AG04450 (cell line): ENCODE results near the gene OGG1. TPM values are rescaled to one million over a fixed set of nuclear protein-coding genes. Genes with fewer than 3 reads are reported as not detected.

Experiments
- CTCF ChIA-PET: fragments of 300-600, 350-600 bp; formaldehyde crosslinking; extraction: SDS; loops from one replicate; lab custom pipeline; 2022; ENCODE audit warnings: antibody characterized with exemption, inconsistent platforms; lab: Charles Lee
- POLR2A ChIA-PET: fragments of 350-600 bp; formaldehyde crosslinking; extraction: SDS; loops from one replicate; lab custom pipeline; 2021; ENCODE audit warnings: antibody characterized with exemption, inconsistent platforms; lab: Yijun Ruan, JAX
- DNase-seq: peaks from one replicate; pipeline ENCODE4 v3.0.0-alpha.2; 2011; ENCODE audit warnings: low read depth, low spot score
- H3K27ac ChIP-seq: one replicate; pipeline ENCODE4 v1.5.1; 2012; ENCODE audit warnings: low read depth, low read length, control low read depth
- H3K27me3 ChIP-seq: one replicate; pipeline ENCODE4 v1.6.0; 2012; ENCODE audit warnings: low read length; ENCODE audit not compliant: control insufficient read depth, insufficient read depth
- H3K4me3 ChIP-seq: 2 replicates; pipeline ENCODE4 v1.5.1; 2011; ENCODE audit warnings: mild to moderate bottlenecking, low read depth, low read length, control low read depth
- H3K9me3 ChIP-seq: 2 replicates; pipeline ENCODE4 v1.5.1; 2012; ENCODE audit warnings: low read length; ENCODE audit not compliant: control insufficient read depth, insufficient read depth
- polyA plus RNA-seq: library from polyadenylated mRNA; depleted of rRNA; stranded (reverse); fragments of >200 nt; gene quantifications from 2 replicates; pipeline ENCODE4 v1.2.3, GENCODE V29; 2011
- TF ChIP-seq, protein P1 (sequence below): IDR thresholded peaks from 2 replicates; pipeline ENCODE4 v1.5.1; 2011; ENCODE audit warnings: low read depth, low read length, control low read depth, inconsistent platforms

OGG1 gene
- polyA plus RNA-seq, 1 experiment: 23.5 TPM

DNA sequence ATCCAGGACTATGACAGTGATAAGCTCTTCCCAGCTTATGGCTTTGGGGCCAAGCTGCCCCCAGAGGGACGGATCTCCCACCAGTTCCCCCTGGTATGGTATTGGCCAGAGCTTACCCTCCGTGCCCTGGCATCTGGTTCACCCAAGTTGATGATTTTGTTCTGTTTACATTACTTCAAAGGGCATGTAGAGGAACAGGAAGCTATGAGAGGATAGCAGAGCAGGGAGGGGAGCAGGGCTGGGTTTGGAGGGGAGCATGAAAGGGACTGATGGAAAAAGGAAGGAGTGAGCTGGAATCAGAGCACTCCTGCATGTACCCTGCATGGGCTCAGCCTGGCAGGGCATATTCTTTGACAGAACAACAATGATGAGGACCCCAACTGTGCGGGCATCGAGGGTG, 31.6 kb upstream of the OGG1 start:
- POLR2A ChIA-PET: no interaction called here
- TF ChIP-seq, protein P1, sequence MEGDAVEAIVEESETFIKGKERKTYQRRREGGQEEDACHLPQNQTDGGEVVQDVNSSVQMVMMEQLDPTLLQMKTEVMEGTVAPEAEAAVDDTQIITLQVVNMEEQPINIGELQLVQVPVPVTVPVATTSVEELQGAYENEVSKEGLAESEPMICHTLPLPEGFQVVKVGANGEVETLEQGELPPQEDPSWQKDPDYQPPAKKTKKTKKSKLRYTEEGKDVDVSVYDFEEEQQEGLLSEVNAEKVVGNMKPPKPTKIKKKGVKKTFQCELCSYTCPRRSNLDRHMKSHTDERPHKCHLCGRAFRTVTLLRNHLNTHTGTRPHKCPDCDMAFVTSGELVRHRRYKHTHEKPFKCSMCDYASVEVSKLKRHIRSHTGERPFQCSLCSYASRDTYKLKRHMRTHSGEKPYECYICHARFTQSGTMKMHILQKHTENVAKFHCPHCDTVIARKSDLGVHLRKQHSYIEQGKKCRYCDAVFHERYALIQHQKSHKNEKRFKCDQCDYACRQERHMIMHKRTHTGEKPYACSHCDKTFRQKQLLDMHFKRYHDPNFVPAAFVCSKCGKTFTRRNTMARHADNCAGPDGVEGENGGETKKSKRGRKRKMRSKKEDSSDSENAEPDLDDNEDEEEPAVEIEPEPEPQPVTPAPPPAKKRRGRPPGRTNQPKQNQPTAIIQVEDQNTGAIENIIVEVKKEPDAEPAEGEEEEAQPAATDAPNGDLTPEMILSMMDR: no peak
- CTCF ChIA-PET: no interaction called here

DNA sequence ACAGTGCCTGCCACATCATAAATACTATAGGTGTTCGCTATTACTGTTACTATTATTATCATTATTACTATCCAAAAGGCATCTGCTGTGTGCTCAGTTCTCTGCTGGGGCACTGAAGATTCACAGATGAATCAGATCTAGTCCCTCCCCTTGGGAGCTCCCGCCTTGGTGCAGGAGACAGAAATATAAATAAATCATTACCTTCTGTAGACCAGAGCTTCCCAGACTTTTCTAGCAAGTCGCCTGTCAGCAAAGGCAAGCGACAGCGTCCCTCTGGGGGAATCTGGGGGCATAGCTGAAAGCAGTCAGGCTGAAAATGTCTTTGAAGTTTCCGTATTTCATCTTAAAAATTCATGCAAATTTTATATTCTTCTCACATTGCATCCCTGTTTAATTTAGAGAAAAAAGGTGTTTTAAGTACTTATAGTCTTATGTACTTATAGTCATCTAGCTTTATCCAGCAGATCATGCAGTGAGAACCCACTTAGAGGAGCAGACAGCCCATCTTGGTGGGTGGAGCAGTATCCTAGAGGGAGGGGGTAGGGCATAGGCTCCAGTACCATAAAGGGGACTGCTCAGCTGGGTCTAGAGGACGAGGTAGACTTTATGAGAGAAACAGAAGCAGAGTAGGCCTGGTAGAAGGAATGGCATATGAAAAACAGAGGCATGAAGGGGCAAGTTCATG, 28.6 kb upstream of the OGG1 start:
- CTCF ChIA-PET: interaction anchor here (1.0 kb wide), 1 partner anchor 218 kb away, joined by 3 read pairs; no protein-coding TSS in a partner anchor
- POLR2A ChIA-PET: interaction anchor here (0.5 to 1.0 kb wide), 4 partner anchors 9 to 426 kb away, joined by 3 to 5 read pairs (median 3); partner anchors contain the start of gene JAGN1
- Histone ChIP-seq H3K9me3 (no peaks in the 10 kb centered on the region), H3K27ac (no peak overlapping the region), H3K4me3 (no peak overlapping the region), H3K27me3 (peaks cover 13% of the 10 kb centered on the region)
- TF ChIP-seq, protein P1: no peak
- no peak for DNase-seq

More for the DNA sequence above, 31.6 kb upstream of the OGG1 start:
- H3K27me3 ChIP-seq: peaks cover 10% of the 10 kb centered on the region
- H3K27ac ChIP-seq: no peak overlapping the region
- no peak for DNase-seq
- no peaks in the 10 kb centered on the region for H3K9me3 ChIP-seq
- no peak overlapping the region for H3K4me3 ChIP-seq

DNA sequence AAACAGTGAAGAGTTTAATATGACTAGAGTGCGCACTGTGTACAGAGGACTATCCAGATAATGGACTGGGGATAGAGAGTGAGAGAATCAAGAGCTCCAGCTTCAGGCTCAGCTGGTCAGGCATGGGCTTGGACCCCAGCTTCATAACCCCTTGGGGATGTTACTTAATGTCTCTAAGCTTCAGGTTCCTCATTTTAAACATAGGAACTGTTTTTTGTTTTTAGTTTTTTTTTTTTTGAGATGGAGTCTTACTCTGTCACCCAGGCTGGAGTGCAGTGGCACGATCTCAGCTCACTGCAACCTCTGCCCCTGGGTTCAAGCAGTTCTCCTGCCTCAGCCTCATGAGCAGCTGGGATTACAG, 28.1 kb upstream of the OGG1 start:
- no peaks in the 10 kb centered on the region for H3K9me3 ChIP-seq
- no peak overlapping the region for H3K27ac ChIP-seq
- H3K4me3 ChIP-seq: no peak overlapping the region
- TF ChIP-seq, protein P1: no peak
- no peak for DNase-seq
- ChIA-PET POLR2A (interaction anchor here (0.6 kb wide), 2 partner anchors 266 to 287 kb away, joined by 3 to 6 read pairs; no protein-coding TSS in a partner anchor), CTCF (interaction anchor here (1.0 kb wide), 1 partner anchor 218 kb away, joined by 3 read pairs; no protein-coding TSS in a partner anchor)
- H3K27me3 ChIP-seq: peaks cover 14% of the 10 kb centered on the region

DNA sequence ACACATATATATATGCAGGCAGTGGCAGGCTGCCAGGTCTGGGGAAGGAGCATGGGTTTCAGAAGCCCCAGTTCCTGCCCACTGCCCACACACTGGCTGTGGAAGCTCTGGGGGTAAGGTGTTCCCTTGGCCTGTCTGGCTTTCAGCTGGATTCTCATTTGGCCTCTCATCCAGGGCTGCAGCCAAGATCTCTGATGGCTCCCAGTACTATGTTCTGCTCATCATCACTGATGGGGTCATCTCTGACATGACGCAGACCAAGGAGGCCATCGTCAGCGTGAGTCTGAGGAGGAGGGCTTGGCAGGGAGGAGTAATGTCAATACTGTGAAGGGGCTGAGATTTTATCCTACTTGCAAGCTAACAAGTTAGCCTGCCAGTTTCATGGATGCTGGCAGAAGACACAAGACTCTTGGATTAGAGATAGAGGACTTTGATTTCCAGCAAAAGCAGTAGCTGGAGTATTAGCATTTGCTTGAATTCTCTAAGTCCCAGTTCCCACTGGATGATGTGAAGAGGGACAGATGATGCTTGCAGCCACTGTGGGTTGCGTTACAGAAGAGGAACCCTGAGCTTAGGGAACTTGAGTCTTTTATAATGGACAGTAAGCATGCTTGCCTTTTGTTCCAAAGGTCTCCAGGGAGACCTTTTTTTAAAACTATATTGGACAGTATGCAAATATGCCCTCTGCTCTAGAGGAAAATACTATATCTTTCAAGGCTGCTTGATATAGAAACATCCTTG, 23.8 kb upstream of the OGG1 start:
- H3K27me3 ChIP-seq: peaks cover 4% of the 10 kb centered on the region
- TF ChIP-seq, protein P1: no peak
- no peaks in the 10 kb centered on the region for H3K9me3 ChIP-seq
- H3K4me3 ChIP-seq: no peak overlapping the region
- CTCF ChIA-PET: interaction anchor here (1.1 kb wide), 1 partner anchor 10 kb away, joined by 3 read pairs; no protein-coding TSS in a partner anchor
- POLR2A ChIA-PET: no interaction called here
- DNase-seq: no peak
- no peak overlapping the region for H3K27ac ChIP-seq
